HepG2 (cell line): Measurements from ENCODE around the gene POM121.
"Not testable (repeated sequence)": the region's sequence is repeated elsewhere in the genome, so short reads cannot be mapped to it uniquely, and the experiment has no call there.

Experiments used
- PPARG ChIP-seq: conservative IDR thresholded peaks from 2 replicates; pipeline ENCODE4 v1.6.1; 2016; ENCODE audit warnings: missing biosample characterization, missing genetic modification reagents
- RAD21 ChIP-seq: fragments of 450-650 bp; formaldehyde crosslinking; IDR thresholded peaks from 2 replicates; pipeline ENCODE4 v1.5.0; 2020; ENCODE audit warnings: mild to moderate bottlenecking
- SMAD9 ChIP-seq: sonication (generic); formaldehyde crosslinking; IDR thresholded peaks from 2 replicates; pipeline ENCODE4 v1.5.1; 2020; ENCODE audit warnings: mild to moderate bottlenecking, missing genetic modification reagents
- TCF12 ChIP-seq, 2 experiments: fragments of 450-650 bp in 1 of 2; sonication (generic) in 1 of 2; formaldehyde crosslinking in 1 of 2; IDR thresholded peaks; 2 replicates each; pipeline versions ENCODE4 v1.6.1 to v1.8.0; 2017 to 2022; ENCODE audit warnings: antibody characterized with exemption in 1 of 2, mild to moderate bottlenecking in 1 of 2, missing genetic modification reagents in 1 of 2, moderate library complexity in 1 of 2
- ZFP41 ChIP-seq: sonication (generic); formaldehyde crosslinking; IDR thresholded peaks from 2 replicates; pipeline ENCODE4 v1.4.0; 2020; ENCODE audit warnings: mild to moderate bottlenecking, missing genetic modification reagents, borderline replicate concordance
- ZNF75D ChIP-seq: sonication (generic); formaldehyde crosslinking; IDR thresholded peaks from 2 replicates; pipeline ENCODE4 v1.8.1; 2023; ENCODE audit warnings: missing genetic modification reagents, mild to moderate bottlenecking, borderline replicate concordance
- TF ChIP-seq, protein P1 (sequence below): sonication (generic); formaldehyde crosslinking; IDR thresholded peaks from 2 replicates; pipeline ENCODE4 v1.4.0; 2020; ENCODE audit warnings: missing genetic modification reagents
- TF ChIP-seq, protein P2 (sequence below): sonication (generic); formaldehyde crosslinking; IDR thresholded peaks from 2 replicates; pipeline ENCODE4 v1.5.0; 2020; ENCODE audit warnings: missing genetic modification reagents, mild to moderate bottlenecking, borderline replicate concordance

GRCh38 chr7:72950432-72950831 lies 25.5 kb downstream of the POM121 start:
- TF ChIP-seq SMAD9 (CRISPR knock-in tag); ZFP41; RAD21; ZNF75D; PPARG (CRISPR knock-in tag); TCF12 (IDR thresholded peaks at IDR 0.05); TCF12 (CRISPR knock-in tag; IDR thresholded peaks at IDR 0.05): not testable (repeated sequence)
- TF ChIP-seq, protein P1, sequence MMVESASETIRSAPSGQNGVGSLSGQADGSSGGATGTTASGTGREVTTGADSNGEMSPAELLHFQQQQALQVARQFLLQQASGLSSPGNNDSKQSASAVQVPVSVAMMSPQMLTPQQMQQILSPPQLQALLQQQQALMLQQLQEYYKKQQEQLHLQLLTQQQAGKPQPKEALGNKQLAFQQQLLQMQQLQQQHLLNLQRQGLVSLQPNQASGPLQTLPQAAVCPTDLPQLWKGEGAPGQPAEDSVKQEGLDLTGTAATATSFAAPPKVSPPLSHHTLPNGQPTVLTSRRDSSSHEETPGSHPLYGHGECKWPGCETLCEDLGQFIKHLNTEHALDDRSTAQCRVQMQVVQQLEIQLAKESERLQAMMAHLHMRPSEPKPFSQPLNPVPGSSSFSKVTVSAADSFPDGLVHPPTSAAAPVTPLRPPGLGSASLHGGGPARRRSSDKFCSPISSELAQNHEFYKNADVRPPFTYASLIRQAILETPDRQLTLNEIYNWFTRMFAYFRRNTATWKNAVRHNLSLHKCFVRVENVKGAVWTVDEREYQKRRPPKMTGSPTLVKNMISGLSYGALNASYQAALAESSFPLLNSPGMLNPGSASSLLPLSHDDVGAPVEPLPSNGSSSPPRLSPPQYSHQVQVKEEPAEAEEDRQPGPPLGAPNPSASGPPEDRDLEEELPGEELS = not testable (repeated sequence)
- TF ChIP-seq, protein P2, sequence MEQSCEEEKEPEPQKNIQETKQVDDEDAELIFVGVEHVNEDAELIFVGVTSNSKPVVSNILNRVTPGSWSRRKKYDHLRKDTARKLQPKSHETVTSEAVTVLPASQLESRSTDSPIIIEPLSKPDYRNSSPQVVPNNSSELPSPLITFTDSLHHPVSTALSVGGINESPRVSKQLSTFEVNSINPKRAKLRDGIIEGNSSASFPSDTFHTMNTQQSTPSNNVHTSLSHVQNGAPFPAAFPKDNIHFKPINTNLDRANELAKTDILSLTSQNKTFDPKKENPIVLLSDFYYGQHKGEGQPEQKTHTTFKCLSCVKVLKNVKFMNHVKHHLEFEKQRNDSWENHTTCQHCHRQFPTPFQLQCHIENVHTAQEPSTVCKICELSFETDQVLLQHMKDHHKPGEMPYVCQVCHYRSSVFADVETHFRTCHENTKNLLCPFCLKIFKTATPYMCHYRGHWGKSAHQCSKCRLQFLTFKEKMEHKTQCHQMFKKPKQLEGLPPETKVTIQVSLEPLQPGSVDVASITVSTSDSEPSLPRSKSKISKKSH (CRISPR knock-in tag) = not testable (repeated sequence)
